GM23338 (cell line): Measurements from ENCODE around the gene HERC5. TPM values are rescaled to one million over a fixed set of nuclear protein-coding genes. Genes with fewer than 3 reads are reported as not detected.

Experiments used
- ATAC-seq: fragments of 200-7000 bp; cut with Tn5 transposase; 3 replicates; pipeline ENCODE4 v1.9.1; 2020
- DNase-seq: peaks from one replicate; pipeline ENCODE4 v3.0.0-alpha.2; 2015; ENCODE audit warnings: low spot score
- H2AFZ ChIP-seq: fragments of 200-600 bp; sonication (generic); 2 replicates; pipeline ENCODE4 v1.8.0; 2016; ENCODE audit warnings: antibody characterized with exemption, mild to moderate bottlenecking, moderate library complexity
- H3F3A ChIP-seq: fragments of 200-600 bp; sonication (generic); replicated peaks from 2 replicates; pipeline ENCODE4 v1.8.0; 2017; ENCODE audit warnings: antibody characterized with exemption, mixed run types, low read depth
- H3K27ac ChIP-seq: fragments of 200-600 bp; sonication (generic); 2 replicates; pipeline ENCODE4 v1.6.1; 2016; ENCODE audit warnings: low read depth
- H3K27me3 ChIP-seq: fragments of 200-600 bp; sonication (generic); 2 replicates; pipeline ENCODE4 v1.8.0; 2016; ENCODE audit warnings: mild to moderate bottlenecking, mixed run types, moderate library complexity; ENCODE audit not compliant: insufficient read depth
- H3K36me3 ChIP-seq: fragments of 200-600 bp; sonication (generic); 2 replicates; pipeline ENCODE4 v1.8.0; 2016; ENCODE audit warnings: mild to moderate bottlenecking; ENCODE audit not compliant: insufficient read depth
- H3K4me1 ChIP-seq: fragments of 200-600 bp; sonication (generic); 2 replicates; pipeline ENCODE4 v1.8.0; 2016; ENCODE audit warnings: mild to moderate bottlenecking, moderate library complexity; ENCODE audit not compliant: insufficient read depth
- H3K4me2 ChIP-seq: fragments of 200-600 bp; sonication (generic); 2 replicates; pipeline ENCODE4 v1.7.1; 2017; ENCODE audit warnings: mixed run types
- H3K4me3 ChIP-seq: fragments of 200-600 bp; sonication (generic); 2 replicates; pipeline ENCODE4 v1.6.1; 2016; ENCODE audit warnings: mixed run types
- H3K79me2 ChIP-seq: fragments of 200-600 bp; sonication (generic); replicated peaks from 2 replicates; pipeline ENCODE4 v1.8.0; 2017; ENCODE audit warnings: mild to moderate bottlenecking; ENCODE audit not compliant: insufficient read depth
- H3K9me2 ChIP-seq: fragments of 200-600 bp; sonication (generic); 2 replicates; pipeline ENCODE4 v1.8.0; 2017; ENCODE audit not compliant: insufficient read depth
- H4K20me1 ChIP-seq: fragments of 200-600 bp; sonication (generic); replicated peaks from 2 replicates; pipeline ENCODE4 v1.8.0; 2017; ENCODE audit warnings: mild to moderate bottlenecking; ENCODE audit not compliant: insufficient read depth
- H3K27ac Mint-ChIP-seq: 2 replicates; pipeline ENCODE4 v1.8.0; 2020; ENCODE audit warnings: inconsistent platforms, mild to moderate bottlenecking, moderate library complexity, mixed read lengths
- H3K27me3 Mint-ChIP-seq: 3 replicates; pipeline ENCODE4 v1.8.0; 2022; ENCODE audit warnings: low read depth, mild to moderate bottlenecking, moderate library complexity, mixed read lengths, inconsistent platforms; ENCODE audit not compliant: insufficient read depth, poor library complexity
- H3K36me3 Mint-ChIP-seq: 3 replicates; pipeline ENCODE4 v1.8.0; 2021; ENCODE audit warnings: low read depth, mild to moderate bottlenecking, inconsistent platforms, moderate library complexity, mixed read lengths
- H3K4me1 Mint-ChIP-seq: 3 replicates; pipeline ENCODE4 v1.8.0; 2020; ENCODE audit warnings: mild to moderate bottlenecking, inconsistent platforms, mixed read lengths
- H3K4me3 Mint-ChIP-seq: 3 replicates; pipeline ENCODE4 v1.8.0; 2021; ENCODE audit warnings: moderate library complexity, mild to moderate bottlenecking, inconsistent platforms, mixed read lengths
- H3K9me3 Mint-ChIP-seq: 3 replicates; pipeline ENCODE4 v1.8.0; 2020; ENCODE audit warnings: moderate library complexity, mild to moderate bottlenecking, inconsistent platforms, mixed read lengths
- CREB1 ChIP-seq: fragments of 250-450 bp; sonication (Bioruptor Pico); IDR thresholded peaks from 2 replicates; pipeline ENCODE4 v1.5.0; 2020; ENCODE audit warnings: low read depth, mild to moderate bottlenecking, moderate library complexity
- EZH2 ChIP-seq: fragments of 200-600 bp; sonication (generic); IDR thresholded peaks from one replicate; pipeline ENCODE4 v1.8.0; 2017; ENCODE audit warnings: antibody characterized with exemption, mild to moderate bottlenecking, low read depth; ENCODE audit not compliant: unreplicated experiment
- EZH2phosphoT487 ChIP-seq: fragments of 200-600 bp; sonication (generic); IDR thresholded peaks from one replicate; pipeline ENCODE4 v1.8.1; 2018; ENCODE audit warnings: antibody characterized with exemption; ENCODE audit not compliant: unreplicated experiment
- JUNB ChIP-seq: IDR thresholded peaks from one replicate; pipeline ENCODE4 v1.6.1; 2016; ENCODE audit warnings: antibody characterized with exemption; ENCODE audit not compliant: unreplicated experiment
- NANOG ChIP-seq: IDR thresholded peaks from 2 replicates; pipeline ENCODE4 v1.6.1; 2016; ENCODE audit warnings: antibody characterized with exemption, borderline replicate concordance
- POLR2AphosphoS5 ChIP-seq: IDR thresholded peaks from 2 replicates; pipeline ENCODE4 v1.6.1; 2016; ENCODE audit warnings: antibody characterized with exemption, low read depth
- REST ChIP-seq: IDR thresholded peaks from one replicate; pipeline ENCODE4 v1.6.1; 2018; ENCODE audit warnings: antibody characterized with exemption; ENCODE audit not compliant: unreplicated experiment
- STAT1 ChIP-seq: IDR thresholded peaks from one replicate; pipeline ENCODE4 v1.6.1; 2016; ENCODE audit warnings: antibody characterized with exemption; ENCODE audit not compliant: unreplicated experiment
- ZNF114 ChIP-seq: fragments of 250-450 bp; sonication (Bioruptor Pico); IDR thresholded peaks from 2 replicates; pipeline ENCODE4 v1.5.0; 2020; ENCODE audit warnings: mild to moderate bottlenecking, moderate library complexity
- ZNF462 ChIP-seq: fragments of 250-450 bp; sonication (Bioruptor Pico); IDR thresholded peaks from 2 replicates; pipeline ENCODE4 v1.5.0; 2020; ENCODE audit warnings: mild to moderate bottlenecking, moderate library complexity
- polyA plus RNA-seq: library from polyadenylated mRNA; unstranded; fragments of >200 nt; fragmentation: Nextera tagmentation; extraction: Ambion mirVana; gene quantifications from 2 replicates; pipeline ENCODE4 v1.2.1, GENCODE V29; 2016
- total RNA-seq: library from RNA; depleted of rRNA; stranded (reverse); fragments of >200 nt; shearing (Covaris generic); gene quantifications from 2 replicates; pipeline ENCODE4 v1.2.3, GENCODE V29; 2014
- TF ChIP-seq, protein P1 (sequence below): IDR thresholded peaks from 2 replicates; pipeline ENCODE4 v1.6.1; 2016; ENCODE audit warnings: antibody characterized with exemption

Gene HERC5
- total and polyA plus RNA-seq, 2 experiments from 2014 or later: 22.8 to 25.1 TPM

- H3K9me3 Mint-ChIP-seq: no peaks in the 10 kb centered on the region
- no peak overlapping the region for H2AFZ ChIP-seq
- H3K4me3 Mint-ChIP-seq: no peak overlapping the region
- H3K9me2 ChIP-seq: no peaks in the 10 kb centered on the region
- H3K27me3 Mint-ChIP-seq: peaks cover 3% of the 10 kb centered on the region
- no peak for ATAC-seq
- H3K27ac Mint-ChIP-seq: no peak overlapping the region
- no peaks in the 10 kb centered on the region for H4K20me1 ChIP-seq
- H3K27me3 ChIP-seq: no peaks in the 10 kb centered on the region
- DNase-seq: no peak
- no peaks in the 10 kb centered on the region for H3K79me2 ChIP-seq
- H3K36me3 ChIP-seq: peaks cover 5% of the 10 kb centered on the region; the same call in 1 of the 2 replicates
- no peaks in the 10 kb centered on the region for H3F3A ChIP-seq
- no peak overlapping the region for H3K27ac ChIP-seq
- no peaks in the 10 kb centered on the region for H3K4me1 ChIP-seq
- no peak overlapping the region for H3K4me3 ChIP-seq
- H3K4me2 ChIP-seq: no peak overlapping the region
- TF ChIP-seq STAT1 (no peak), JUNB (no peak), EZH2 (no peak), REST (no peak)
- TF ChIP-seq, protein P1, sequence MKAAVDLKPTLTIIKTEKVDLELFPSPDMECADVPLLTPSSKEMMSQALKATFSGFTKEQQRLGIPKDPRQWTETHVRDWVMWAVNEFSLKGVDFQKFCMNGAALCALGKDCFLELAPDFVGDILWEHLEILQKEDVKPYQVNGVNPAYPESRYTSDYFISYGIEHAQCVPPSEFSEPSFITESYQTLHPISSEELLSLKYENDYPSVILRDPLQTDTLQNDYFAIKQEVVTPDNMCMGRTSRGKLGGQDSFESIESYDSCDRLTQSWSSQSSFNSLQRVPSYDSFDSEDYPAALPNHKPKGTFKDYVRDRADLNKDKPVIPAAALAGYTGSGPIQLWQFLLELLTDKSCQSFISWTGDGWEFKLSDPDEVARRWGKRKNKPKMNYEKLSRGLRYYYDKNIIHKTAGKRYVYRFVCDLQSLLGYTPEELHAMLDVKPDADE: no peak
- peaks cover 4% of the 10 kb centered on the region; the same call in 1 of the 3 replicates for H3K36me3 Mint-ChIP-seq
- H3K4me1 Mint-ChIP-seq: peaks cover 4% of the 10 kb centered on the region; the same call in 1 of the 3 replicates
These were observed 21.3 kb downstream of the HERC5 start for GRCh38 chr4:88478247-88478646.

- H3K27ac Mint-ChIP-seq: no peak overlapping the region
- peaks cover 3% of the 10 kb centered on the region for H3K27me3 Mint-ChIP-seq
- TF ChIP-seq STAT1: no peak
- TF ChIP-seq EZH2phosphoT487: no peak
- TF ChIP-seq ZNF114: no peak
- TF ChIP-seq JUNB: no peak
- no peak for TF ChIP-seq CREB1
- no peak for TF ChIP-seq ZNF462 (CRISPR knock-in tag)
- TF ChIP-seq POLR2AphosphoS5: no peak
- no peak for TF ChIP-seq NANOG
These were observed 24.6 kb downstream of the HERC5 start for GRCh38 chr4:88481537-88481936.

More at GRCh38 chr4:88481537-88481936, 24.6 kb downstream of the HERC5 start:
- no peak overlapping the region for H3K4me3 Mint-ChIP-seq
- no peak overlapping the region for H3K4me2 ChIP-seq
- no peaks in the 10 kb centered on the region for H4K20me1 ChIP-seq
- H2AFZ ChIP-seq: no peak overlapping the region
- no peaks in the 10 kb centered on the region for H3K36me3 ChIP-seq
- no peaks in the 10 kb centered on the region for H3K4me1 Mint-ChIP-seq
- H3K4me1 ChIP-seq: no peaks in the 10 kb centered on the region
- peaks cover 4% of the 10 kb centered on the region; the same call in 1 of the 3 replicates for H3K36me3 Mint-ChIP-seq
- H3K9me2 ChIP-seq: no peaks in the 10 kb centered on the region
- no peak for DNase-seq
- no peaks in the 10 kb centered on the region for H3K9me3 Mint-ChIP-seq
- no peaks in the 10 kb centered on the region for H3F3A ChIP-seq
- no peak overlapping the region for H3K4me3 ChIP-seq
- H3K27me3 ChIP-seq: no peaks in the 10 kb centered on the region
- H3K79me2 ChIP-seq: no peaks in the 10 kb centered on the region
- no peak for ATAC-seq
- H3K27ac ChIP-seq: no peak overlapping the region
